WTC11 (cell line): ENCODE measurements around the gene C2CD2. TPM values are rescaled to one million over a fixed set of nuclear protein-coding genes. Genes with fewer than 3 reads are reported as not detected.

Source experiments
- ATAC-seq: fragments of 200-7000 bp; cut with Tn5 transposase; 2 replicates; pipeline ENCODE4 v1.10.0; 2021; ENCODE audit warnings: mild to moderate bottlenecking, moderate library complexity
- CTCF ChIA-PET: fragments of 300-600 bp; sonication (Branson Sonifier 250); formaldehyde crosslinking; loops from one replicate; lab custom pipeline; 2021; ENCODE audit warnings: antibody characterized with exemption; lab: Charles Lee
- POLR2A ChIA-PET: fragments of 350-600 bp; sonication (Branson Sonifier 250); formaldehyde crosslinking; loops from one replicate; lab custom pipeline; 2021; ENCODE audit warnings: antibody characterized with exemption; lab: Charles Lee
- DNase-seq: peaks from one replicate; pipeline ENCODE4 v3.0.0; 2021; ENCODE audit warnings: low spot score
- H3K27ac Mint-ChIP-seq: 2 replicates; pipeline ENCODE4 v1.8.0; 2021; ENCODE audit warnings: mixed read lengths
- H3K27me3 Mint-ChIP-seq: 2 replicates; pipeline ENCODE4 v1.8.0; 2021; ENCODE audit warnings: low read depth, mild to moderate bottlenecking, moderate library complexity, mixed read lengths
- H3K36me3 Mint-ChIP-seq: 2 replicates; pipeline ENCODE4 v1.8.0; 2021; ENCODE audit warnings: mixed read lengths
- H3K4me1 Mint-ChIP-seq: 2 replicates; pipeline ENCODE4 v1.8.0; 2022; ENCODE audit warnings: mixed read lengths
- H3K4me3 Mint-ChIP-seq: 2 replicates; pipeline ENCODE4 v1.8.0; 2021; ENCODE audit warnings: mild to moderate bottlenecking, moderate library complexity, mixed read lengths
- H3K9me3 Mint-ChIP-seq: 2 replicates; pipeline ENCODE4 v1.8.0; 2021; ENCODE audit warnings: mixed read lengths
- AR ChIP-seq: fragments of 250-450 bp; sonication (Bioruptor Pico); IDR thresholded peaks from 2 replicates; pipeline ENCODE4 v1.9.0; 2021; ENCODE audit warnings: mild to moderate bottlenecking
- CBFB ChIP-seq: sonication (generic); formaldehyde crosslinking; IDR thresholded peaks from 2 replicates; pipeline ENCODE4 v1.8.1; 2022; ENCODE audit warnings: mild to moderate bottlenecking, low read depth, missing genetic modification reagents
- CREM ChIP-seq: sonication (generic); formaldehyde crosslinking; IDR thresholded peaks from 2 replicates; pipeline ENCODE4 v1.8.1; 2022; ENCODE audit warnings: mild to moderate bottlenecking, missing genetic modification reagents, moderate library complexity
- E2F4 ChIP-seq: sonication (generic); formaldehyde crosslinking; IDR thresholded peaks from 2 replicates; pipeline ENCODE4 v1.8.1; 2022; ENCODE audit warnings: low read depth, mild to moderate bottlenecking, moderate library complexity, missing genetic modification reagents, borderline replicate concordance
- E2F5 ChIP-seq: sonication (generic); formaldehyde crosslinking; IDR thresholded peaks from 2 replicates; pipeline ENCODE4 v1.8.1; 2022; ENCODE audit warnings: mild to moderate bottlenecking, moderate library complexity, missing genetic modification reagents
- ELF4 ChIP-seq: sonication (generic); formaldehyde crosslinking; IDR thresholded peaks from 2 replicates; pipeline ENCODE4 v1.8.1; 2022; ENCODE audit warnings: low read depth, mild to moderate bottlenecking, moderate library complexity, missing genetic modification reagents
- EMX1 ChIP-seq: fragments of 250-450 bp; sonication (Bioruptor Pico); IDR thresholded peaks from 2 replicates; pipeline ENCODE4 v1.8.0; 2021; ENCODE audit warnings: mild to moderate bottlenecking
- FOXP1 ChIP-seq: sonication (generic); formaldehyde crosslinking; IDR thresholded peaks from 2 replicates; pipeline ENCODE4 v1.8.0; 2022; ENCODE audit warnings: missing genetic modification reagents, mild to moderate bottlenecking, moderate library complexity, borderline replicate concordance
- GTF2I ChIP-seq: fragments of 250-450 bp; sonication (Bioruptor Pico); conservative IDR thresholded peaks from 2 replicates; pipeline ENCODE4 v1.4.0; 2021; ENCODE audit warnings: mild to moderate bottlenecking
- IRF2 ChIP-seq: sonication (generic); formaldehyde crosslinking; IDR thresholded peaks from 2 replicates; pipeline ENCODE4 v1.8.0; 2022; ENCODE audit warnings: low read depth, missing genetic modification reagents, borderline replicate concordance
- MAX ChIP-seq: sonication (generic); formaldehyde crosslinking; IDR thresholded peaks from 2 replicates; pipeline ENCODE4 v1.8.0; 2022; ENCODE audit warnings: mild to moderate bottlenecking, missing genetic modification reagents
- NR2C2 ChIP-seq: sonication (generic); formaldehyde crosslinking; IDR thresholded peaks from 2 replicates; pipeline ENCODE4 v1.8.0; 2022; ENCODE audit warnings: mild to moderate bottlenecking, missing genetic modification reagents
- OVOL2 ChIP-seq: fragments of 250-450 bp; sonication (Bioruptor Pico); IDR thresholded peaks from 2 replicates; pipeline ENCODE4 v1.9.0; 2021; ENCODE audit warnings: mild to moderate bottlenecking, borderline replicate concordance
- PRRX2 ChIP-seq: fragments of 250-450 bp; sonication (Bioruptor Pico); IDR thresholded peaks from 2 replicates; pipeline ENCODE4 v1.8.0; 2021; ENCODE audit warnings: mild to moderate bottlenecking
- SMAD4 ChIP-seq: sonication (generic); formaldehyde crosslinking; IDR thresholded peaks from 2 replicates; pipeline ENCODE4 v1.8.0; 2022; ENCODE audit warnings: mild to moderate bottlenecking, missing genetic modification reagents
- SOX15 ChIP-seq: fragments of 250-450 bp; sonication (Bioruptor Pico); IDR thresholded peaks from 2 replicates; pipeline ENCODE4 v1.9.0; 2021; ENCODE audit warnings: mild to moderate bottlenecking
- TEAD1 ChIP-seq: sonication (generic); formaldehyde crosslinking; IDR thresholded peaks from 2 replicates; pipeline ENCODE4 v1.8.0; 2022; ENCODE audit warnings: mild to moderate bottlenecking, missing genetic modification reagents
- ZNF138 ChIP-seq: sonication (generic); formaldehyde crosslinking; conservative IDR thresholded peaks from 2 replicates; pipeline ENCODE4 v1.8.1; 2022; ENCODE audit warnings: mild to moderate bottlenecking, moderate library complexity, missing genetic modification reagents
- ZNF232 ChIP-seq: sonication (generic); formaldehyde crosslinking; IDR thresholded peaks from 2 replicates; pipeline ENCODE4 v1.8.0; 2022; ENCODE audit warnings: mild to moderate bottlenecking, missing genetic modification reagents
- ZNF317 ChIP-seq: sonication (generic); formaldehyde crosslinking; IDR thresholded peaks from 2 replicates; pipeline ENCODE4 v1.8.1; 2023; ENCODE audit warnings: low read depth, mild to moderate bottlenecking, moderate library complexity, missing genetic modification reagents, borderline replicate concordance
- total RNA-seq: library from RNA; stranded (reverse); gene quantifications from 3 replicates; pipeline ENCODE4 v1.2.3, GENCODE V29; 2021
- TF ChIP-seq, protein P1 (sequence below): sonication (generic); formaldehyde crosslinking; IDR thresholded peaks from 2 replicates; pipeline ENCODE4 v1.8.1; 2023; ENCODE audit warnings: mild to moderate bottlenecking, missing genetic modification reagents, moderate library complexity
- TF ChIP-seq, protein P2 (sequence below): sonication (generic); formaldehyde crosslinking; IDR thresholded peaks from 2 replicates; pipeline ENCODE4 v1.8.0; 2022; ENCODE audit warnings: mild to moderate bottlenecking, missing genetic modification reagents
- TF ChIP-seq, protein P3 (sequence below): fragments of 250-450 bp; sonication (Bioruptor Pico); IDR thresholded peaks from 2 replicates; pipeline ENCODE4 v2.1.2; 2022; ENCODE audit warnings: mild to moderate bottlenecking, moderate library complexity
- TF ChIP-seq, protein P4 (sequence below): fragments of 250-450 bp; sonication (Bioruptor Pico); IDR thresholded peaks from 2 replicates; pipeline ENCODE4 v1.8.0; 2021; ENCODE audit warnings: mild to moderate bottlenecking

Gene C2CD2
- total RNA-seq, 1 experiment from 2014 or later: 11.2 TPM

- H3K27ac Mint-ChIP-seq: no peak overlapping the region
- POLR2A ChIA-PET: no interaction called here
- H3K36me3 Mint-ChIP-seq: peaks cover 8% of the 10 kb centered on the region
- TF ChIP-seq ZNF232 (CRISPR knock-in tag) (no peak), SOX15 (CRISPR knock-in tag) (no peak), CBFB (CRISPR knock-in tag) (no peak), MAX (CRISPR knock-in tag) (no peak), GTF2I (no peak), OVOL2 (no peak), FOXP1 (CRISPR knock-in tag) (no peak), PRRX2 (CRISPR knock-in tag) (no peak), SMAD4 (CRISPR knock-in tag) (no peak), TEAD1 (CRISPR knock-in tag) (no peak), EMX1 (CRISPR knock-in tag) (no peak), ELF4 (CRISPR knock-in tag) (no peak)
- TF ChIP-seq, protein P1, sequence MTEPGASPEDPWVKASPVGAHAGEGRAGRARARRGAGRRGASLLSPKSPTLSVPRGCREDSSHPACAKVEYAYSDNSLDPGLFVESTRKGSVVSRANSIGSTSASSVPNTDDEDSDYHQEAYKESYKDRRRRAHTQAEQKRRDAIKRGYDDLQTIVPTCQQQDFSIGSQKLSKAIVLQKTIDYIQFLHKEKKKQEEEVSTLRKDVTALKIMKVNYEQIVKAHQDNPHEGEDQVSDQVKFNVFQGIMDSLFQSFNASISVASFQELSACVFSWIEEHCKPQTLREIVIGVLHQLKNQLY (CRISPR knock-in tag): no peak
- TF ChIP-seq, all 79 proteins: peak for 0
- H3K27me3 Mint-ChIP-seq: no peaks in the 10 kb centered on the region; the same call in 1 of the 2 replicates
- ATAC-seq (no peak), DNase-seq (no peak)
- no peak overlapping the region for H3K4me3 Mint-ChIP-seq
- CTCF ChIA-PET: interaction anchor here (0.7 kb wide), 1 partner anchor 164 kb away, joined by 3 read pairs; no protein-coding TSS in a partner anchor
- peaks cover 13% of the 10 kb centered on the region for H3K9me3 Mint-ChIP-seq
- H3K4me1 Mint-ChIP-seq: no peaks in the 10 kb centered on the region
Observed at GRCh38 chr21:41980561-41980960, 26.7 kb upstream of the C2CD2 start.

DNA sequence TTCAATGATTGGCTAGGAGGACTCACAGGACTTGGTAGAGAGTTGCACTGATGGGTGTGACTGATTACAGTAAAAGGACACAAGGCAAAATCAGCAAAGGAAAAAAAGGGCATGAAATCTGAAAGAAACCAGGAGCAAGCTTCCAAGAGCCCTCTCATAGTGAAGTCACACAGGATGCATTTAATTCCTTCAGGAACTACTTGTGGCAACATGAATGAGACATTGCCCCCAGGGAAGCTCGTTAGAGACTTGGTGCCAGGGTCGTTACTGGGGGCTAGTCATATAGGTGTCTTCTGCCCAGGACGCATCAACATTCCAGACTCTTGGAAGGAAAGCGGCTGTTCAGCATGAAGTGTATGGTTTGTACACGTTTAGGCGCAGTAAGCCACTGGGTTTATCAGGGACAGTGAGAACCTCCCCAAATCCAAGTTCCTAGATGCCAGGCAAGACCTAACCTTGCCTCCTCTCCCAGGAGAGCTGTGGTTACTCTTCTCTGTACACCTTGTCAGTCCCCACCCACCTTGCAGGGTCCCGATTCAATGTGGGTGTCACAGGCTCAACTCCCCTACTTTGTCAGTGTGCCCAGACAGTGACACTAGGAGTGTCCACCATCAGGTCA is 26.0 kb upstream of the C2CD2 start:
- ChIA-PET CTCF (no interaction called here), POLR2A (no interaction called here)
- no peak overlapping the region for H3K27ac Mint-ChIP-seq
- no peaks in the 10 kb centered on the region for H3K4me1 Mint-ChIP-seq
- ATAC-seq (no peak), DNase-seq (no peak)
- TF ChIP-seq, protein P2, sequence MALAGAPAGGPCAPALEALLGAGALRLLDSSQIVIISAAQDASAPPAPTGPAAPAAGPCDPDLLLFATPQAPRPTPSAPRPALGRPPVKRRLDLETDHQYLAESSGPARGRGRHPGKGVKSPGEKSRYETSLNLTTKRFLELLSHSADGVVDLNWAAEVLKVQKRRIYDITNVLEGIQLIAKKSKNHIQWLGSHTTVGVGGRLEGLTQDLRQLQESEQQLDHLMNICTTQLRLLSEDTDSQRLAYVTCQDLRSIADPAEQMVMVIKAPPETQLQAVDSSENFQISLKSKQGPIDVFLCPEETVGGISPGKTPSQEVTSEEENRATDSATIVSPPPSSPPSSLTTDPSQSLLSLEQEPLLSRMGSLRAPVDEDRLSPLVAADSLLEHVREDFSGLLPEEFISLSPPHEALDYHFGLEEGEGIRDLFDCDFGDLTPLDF: no peak
- TF ChIP-seq, protein P3, sequence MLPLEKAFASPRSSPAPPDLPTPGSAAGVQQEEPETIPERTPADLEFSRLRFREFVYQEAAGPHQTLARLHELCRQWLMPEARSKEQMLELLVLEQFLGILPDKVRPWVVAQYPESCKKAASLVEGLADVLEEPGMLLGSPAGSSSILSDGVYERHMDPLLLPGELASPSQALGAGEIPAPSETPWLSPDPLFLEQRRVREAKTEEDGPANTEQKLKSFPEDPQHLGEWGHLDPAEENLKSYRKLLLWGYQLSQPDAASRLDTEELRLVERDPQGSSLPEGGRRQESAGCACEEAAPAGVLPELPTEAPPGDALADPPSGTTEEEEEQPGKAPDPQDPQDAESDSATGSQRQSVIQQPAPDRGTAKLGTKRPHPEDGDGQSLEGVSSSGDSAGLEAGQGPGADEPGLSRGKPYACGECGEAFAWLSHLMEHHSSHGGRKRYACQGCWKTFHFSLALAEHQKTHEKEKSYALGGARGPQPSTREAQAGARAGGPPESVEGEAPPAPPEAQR (CRISPR knock-in tag): no peak
- no peak for TF ChIP-seq CREM (CRISPR knock-in tag)
- TF ChIP-seq NR2C2 (CRISPR knock-in tag): no peak
- TF ChIP-seq ZNF317 (CRISPR knock-in tag): no peak
- TF ChIP-seq, protein P4, sequence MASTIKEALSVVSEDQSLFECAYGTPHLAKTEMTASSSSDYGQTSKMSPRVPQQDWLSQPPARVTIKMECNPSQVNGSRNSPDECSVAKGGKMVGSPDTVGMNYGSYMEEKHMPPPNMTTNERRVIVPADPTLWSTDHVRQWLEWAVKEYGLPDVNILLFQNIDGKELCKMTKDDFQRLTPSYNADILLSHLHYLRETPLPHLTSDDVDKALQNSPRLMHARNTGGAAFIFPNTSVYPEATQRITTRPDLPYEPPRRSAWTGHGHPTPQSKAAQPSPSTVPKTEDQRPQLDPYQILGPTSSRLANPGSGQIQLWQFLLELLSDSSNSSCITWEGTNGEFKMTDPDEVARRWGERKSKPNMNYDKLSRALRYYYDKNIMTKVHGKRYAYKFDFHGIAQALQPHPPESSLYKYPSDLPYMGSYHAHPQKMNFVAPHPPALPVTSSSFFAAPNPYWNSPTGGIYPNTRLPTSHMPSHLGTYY (CRISPR knock-in tag): no peak
- TF ChIP-seq ZNF138 (CRISPR knock-in tag): no peak
- no peak for TF ChIP-seq E2F5
- no peak for TF ChIP-seq AR (CRISPR knock-in tag)
- no peak for TF ChIP-seq IRF2 (CRISPR knock-in tag)
- TF ChIP-seq E2F4 (CRISPR knock-in tag): no peak
- H3K4me3 Mint-ChIP-seq: no peak overlapping the region
- H3K27me3 Mint-ChIP-seq: no peaks in the 10 kb centered on the region; the same call in 1 of the 2 replicates
- H3K9me3 Mint-ChIP-seq: peaks cover 13% of the 10 kb centered on the region
- H3K36me3 Mint-ChIP-seq: peaks cover 8% of the 10 kb centered on the region
